ENCODE measurements around the gene LRRC4C. TPM values are rescaled to one million over a fixed set of nuclear protein-coding genes. Genes with fewer than 3 reads are reported as not detected.
A peak's percentile ranks its signal among the peaks of the same experiment; 100 is the strongest.

Gene LRRC4C
- total RNA-seq, 1 donor from 2014 or later: 1.3 TPM

GRCh38 chr11:41320653-41321052 is 138.8 kb downstream of the LRRC4C start:
- no peaks in the 10 kb centered on the region for H3K27me3 Mint-ChIP-seq
- H3K36me3 Mint-ChIP-seq (ENCODE audit: insufficient read depth): no peaks in the 10 kb centered on the region
- TF ChIP-seq, protein P1, sequence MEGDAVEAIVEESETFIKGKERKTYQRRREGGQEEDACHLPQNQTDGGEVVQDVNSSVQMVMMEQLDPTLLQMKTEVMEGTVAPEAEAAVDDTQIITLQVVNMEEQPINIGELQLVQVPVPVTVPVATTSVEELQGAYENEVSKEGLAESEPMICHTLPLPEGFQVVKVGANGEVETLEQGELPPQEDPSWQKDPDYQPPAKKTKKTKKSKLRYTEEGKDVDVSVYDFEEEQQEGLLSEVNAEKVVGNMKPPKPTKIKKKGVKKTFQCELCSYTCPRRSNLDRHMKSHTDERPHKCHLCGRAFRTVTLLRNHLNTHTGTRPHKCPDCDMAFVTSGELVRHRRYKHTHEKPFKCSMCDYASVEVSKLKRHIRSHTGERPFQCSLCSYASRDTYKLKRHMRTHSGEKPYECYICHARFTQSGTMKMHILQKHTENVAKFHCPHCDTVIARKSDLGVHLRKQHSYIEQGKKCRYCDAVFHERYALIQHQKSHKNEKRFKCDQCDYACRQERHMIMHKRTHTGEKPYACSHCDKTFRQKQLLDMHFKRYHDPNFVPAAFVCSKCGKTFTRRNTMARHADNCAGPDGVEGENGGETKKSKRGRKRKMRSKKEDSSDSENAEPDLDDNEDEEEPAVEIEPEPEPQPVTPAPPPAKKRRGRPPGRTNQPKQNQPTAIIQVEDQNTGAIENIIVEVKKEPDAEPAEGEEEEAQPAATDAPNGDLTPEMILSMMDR (IDR thresholded peaks at IDR 0.05; ENCODE audit: unreplicated experiment): no peak
- no peak overlapping the region for H3K4me3 Mint-ChIP-seq (ENCODE audit: low read depth)
- DNase-seq (ENCODE audit: low spot score, unreplicated experiment): no peak
- no peaks in the 10 kb centered on the region for H3K9me3 Mint-ChIP-seq (ENCODE audit: low read depth)
- no peaks in the 10 kb centered on the region for H3K4me1 Mint-ChIP-seq (ENCODE audit: low read depth)
- H3K27ac Mint-ChIP-seq: no peak overlapping the region

- DNase-seq (ENCODE audit: low spot score, unreplicated experiment): no peak
- no peaks in the 10 kb centered on the region for H3K27me3 Mint-ChIP-seq
- TF ChIP-seq, protein P1 (IDR thresholded peaks at IDR 0.05; ENCODE audit: unreplicated experiment): no peak
- H3K4me3 Mint-ChIP-seq (ENCODE audit: low read depth): no peak overlapping the region
- no peaks in the 10 kb centered on the region for H3K36me3 Mint-ChIP-seq (ENCODE audit: insufficient read depth)
- H3K9me3 Mint-ChIP-seq (ENCODE audit: low read depth): no peaks in the 10 kb centered on the region
- no peak overlapping the region for H3K27ac Mint-ChIP-seq
- no peaks in the 10 kb centered on the region for H3K4me1 Mint-ChIP-seq (ENCODE audit: low read depth)
Measured at GRCh38 chr11:41320238-41320637, 139.2 kb downstream of the LRRC4C start.

GRCh38 chr11:41319434-41319833 is 140.0 kb downstream of the LRRC4C start:
- TF ChIP-seq, protein P1 (IDR thresholded peaks at IDR 0.05; ENCODE audit: unreplicated experiment): no peak
- no peak for DNase-seq (ENCODE audit: low spot score, unreplicated experiment)
- Mint-ChIP-seq H3K36me3 (ENCODE audit: insufficient read depth) (no peaks in the 10 kb centered on the region), H3K4me1 (ENCODE audit: low read depth) (no peaks in the 10 kb centered on the region), H3K9me3 (ENCODE audit: low read depth) (no peaks in the 10 kb centered on the region), H3K27me3 (no peaks in the 10 kb centered on the region), H3K4me3 (ENCODE audit: low read depth) (no peak overlapping the region), H3K27ac (no peak overlapping the region)

- no peak for DNase-seq (ENCODE audit: low spot score, unreplicated experiment)
- H3K4me1 Mint-ChIP-seq (ENCODE audit: low read depth): no peaks in the 10 kb centered on the region
- no peak overlapping the region for H3K4me3 Mint-ChIP-seq (ENCODE audit: low read depth)
- no peaks in the 10 kb centered on the region for H3K9me3 Mint-ChIP-seq (ENCODE audit: low read depth)
- TF ChIP-seq, protein P1 (IDR thresholded peaks at IDR 0.05; ENCODE audit: unreplicated experiment): no peak
- H3K27me3 Mint-ChIP-seq: no peaks in the 10 kb centered on the region
- no peaks in the 10 kb centered on the region for H3K36me3 Mint-ChIP-seq (ENCODE audit: insufficient read depth)
- peak overlapping the region; percentile 25 for H3K27ac Mint-ChIP-seq
Measured at GRCh38 chr11:41316751-41317150, 142.7 kb downstream of the LRRC4C start.

DNA sequence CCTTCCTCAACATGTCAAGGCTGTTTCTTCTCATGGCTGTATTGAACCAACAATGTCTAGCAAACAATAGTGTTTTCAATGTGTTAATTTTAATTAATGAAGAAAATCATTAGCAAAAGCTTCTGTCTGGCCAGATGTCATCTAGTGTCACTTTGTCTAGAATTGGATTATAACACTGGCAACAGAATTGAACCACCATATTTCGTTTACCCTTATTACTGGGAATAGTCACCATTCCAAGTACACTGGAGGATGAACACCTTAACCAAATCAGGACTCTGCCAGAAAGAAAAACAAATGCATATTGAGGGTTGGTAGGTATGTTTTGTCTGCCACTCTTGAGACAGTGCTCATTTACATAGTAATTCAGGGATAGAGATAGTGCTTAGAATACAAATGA is 146.2 kb downstream of the LRRC4C start:
- TF ChIP-seq, protein P1 (IDR thresholded peaks at IDR 0.05; ENCODE audit: unreplicated experiment): no peak
- no peaks in the 10 kb centered on the region for H3K9me3 Mint-ChIP-seq (ENCODE audit: low read depth)
- H3K4me1 Mint-ChIP-seq (ENCODE audit: low read depth): peaks cover 7% of the 10 kb centered on the region
- no peaks in the 10 kb centered on the region for H3K27me3 Mint-ChIP-seq
- H3K27ac Mint-ChIP-seq: no peak overlapping the region
- DNase-seq (ENCODE audit: low spot score, unreplicated experiment): no peak
- H3K36me3 Mint-ChIP-seq (ENCODE audit: insufficient read depth): no peaks in the 10 kb centered on the region
- no peak overlapping the region for H3K4me3 Mint-ChIP-seq (ENCODE audit: low read depth)

All from progenitor cell of endocrine pancreas (in vitro differentiated cells).